SK-N-SH treated with all-trans-retinoic acid at 6 μM for 48 hours (cell line): ENCODE measurements around the gene IL17C.

Experiments used
- PPARA ChIP-seq: fragments of 250-450 bp; sonication (Bioruptor Pico); IDR thresholded peaks from 2 replicates; pipeline ENCODE4 v1.5.0; 2020; ENCODE audit warnings: mild to moderate bottlenecking, borderline replicate concordance
- TF ChIP-seq, protein P1 (sequence below): fragments of 250-450 bp; sonication (Bioruptor Pico); IDR thresholded peaks from 2 replicates; pipeline ENCODE4 v1.5.0; 2020; ENCODE audit warnings: mild to moderate bottlenecking, moderate library complexity

DNA sequence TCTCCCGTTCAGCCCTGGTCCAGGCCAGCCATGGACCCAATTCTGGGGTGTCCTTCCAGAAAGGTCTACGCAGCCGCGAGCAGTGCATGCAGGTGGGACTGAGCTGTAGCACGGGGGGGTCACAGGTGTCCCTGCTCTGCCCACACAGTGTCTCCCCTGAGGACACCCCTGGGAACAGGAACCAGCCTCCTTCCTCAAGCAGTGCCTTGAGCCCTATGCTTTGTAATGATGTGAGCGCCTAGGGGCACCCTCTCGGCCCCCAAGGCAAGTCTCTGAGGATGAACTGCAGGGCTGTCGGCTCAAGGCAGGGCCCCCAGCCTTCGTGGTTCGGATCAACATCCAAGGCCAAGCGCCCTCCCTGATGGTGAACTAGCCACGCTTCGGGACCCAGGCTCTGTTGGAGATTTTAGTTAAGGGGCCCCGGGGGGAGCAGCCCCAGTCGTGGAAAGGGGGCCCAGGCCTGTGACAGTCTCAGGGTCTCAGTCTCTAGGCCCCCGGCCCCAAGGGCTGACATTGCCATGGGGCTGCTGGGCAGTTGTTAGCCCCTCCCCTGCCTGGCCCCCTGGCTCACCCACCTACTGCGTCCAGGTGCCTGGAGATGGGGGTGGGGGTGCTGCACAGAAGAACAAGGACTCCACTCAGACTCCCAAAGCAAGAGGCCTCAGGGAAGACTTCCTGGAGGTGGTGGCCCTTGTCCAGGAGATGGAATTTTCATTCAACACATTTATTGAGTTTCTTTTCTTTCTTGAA lies 2.3 kb downstream of the IL17C start:
- TF ChIP-seq, protein P1, sequence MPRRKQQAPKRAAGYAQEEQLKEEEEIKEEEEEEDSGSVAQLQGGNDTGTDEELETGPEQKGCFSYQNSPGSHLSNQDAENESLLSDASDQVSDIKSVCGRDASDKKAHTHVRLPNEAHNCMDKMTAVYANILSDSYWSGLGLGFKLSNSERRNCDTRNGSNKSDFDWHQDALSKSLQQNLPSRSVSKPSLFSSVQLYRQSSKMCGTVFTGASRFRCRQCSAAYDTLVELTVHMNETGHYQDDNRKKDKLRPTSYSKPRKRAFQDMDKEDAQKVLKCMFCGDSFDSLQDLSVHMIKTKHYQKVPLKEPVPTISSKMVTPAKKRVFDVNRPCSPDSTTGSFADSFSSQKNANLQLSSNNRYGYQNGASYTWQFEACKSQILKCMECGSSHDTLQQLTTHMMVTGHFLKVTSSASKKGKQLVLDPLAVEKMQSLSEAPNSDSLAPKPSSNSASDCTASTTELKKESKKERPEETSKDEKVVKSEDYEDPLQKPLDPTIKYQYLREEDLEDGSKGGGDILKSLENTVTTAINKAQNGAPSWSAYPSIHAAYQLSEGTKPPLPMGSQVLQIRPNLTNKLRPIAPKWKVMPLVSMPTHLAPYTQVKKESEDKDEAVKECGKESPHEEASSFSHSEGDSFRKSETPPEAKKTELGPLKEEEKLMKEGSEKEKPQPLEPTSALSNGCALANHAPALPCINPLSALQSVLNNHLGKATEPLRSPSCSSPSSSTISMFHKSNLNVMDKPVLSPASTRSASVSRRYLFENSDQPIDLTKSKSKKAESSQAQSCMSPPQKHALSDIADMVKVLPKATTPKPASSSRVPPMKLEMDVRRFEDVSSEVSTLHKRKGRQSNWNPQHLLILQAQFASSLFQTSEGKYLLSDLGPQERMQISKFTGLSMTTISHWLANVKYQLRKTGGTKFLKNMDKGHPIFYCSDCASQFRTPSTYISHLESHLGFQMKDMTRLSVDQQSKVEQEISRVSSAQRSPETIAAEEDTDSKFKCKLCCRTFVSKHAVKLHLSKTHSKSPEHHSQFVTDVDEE (CRISPR knock-in tag) = no peak
- no peak for TF ChIP-seq PPARA (CRISPR knock-in tag)
